HEK293T (cell line): Measurements from ENCODE around the gene DUSP5.

Experiments used
- ARNT ChIP-seq: fragments of 450-650 bp; IDR thresholded peaks from 2 replicates; pipeline ENCODE4 v1.6.1; 2017; ENCODE audit warnings: mild to moderate bottlenecking
- CTBP1 ChIP-seq: fragments of 450-650 bp; IDR thresholded peaks from 2 replicates; pipeline ENCODE4 v1.6.1; 2016; ENCODE audit warnings: borderline replicate concordance
- ELF4 ChIP-seq: fragments of 450-650 bp; IDR thresholded peaks from 2 replicates; pipeline ENCODE4 v1.6.1; 2017; ENCODE audit warnings: antibody characterized with exemption
- FOXA1 ChIP-seq: fragments of 450-650 bp; IDR thresholded peaks from 2 replicates; pipeline ENCODE4 v1.6.1; 2016; ENCODE audit warnings: mild to moderate bottlenecking
- HDGF ChIP-seq: fragments of 450-650 bp; IDR thresholded peaks from 2 replicates; pipeline ENCODE4 v1.6.1; 2017; ENCODE audit warnings: antibody characterized with exemption, borderline replicate concordance
- NFRKB ChIP-seq: fragments of 450-650 bp; IDR thresholded peaks from 2 replicates; pipeline ENCODE4 v1.6.1; 2016; ENCODE audit warnings: mild to moderate bottlenecking, moderate library complexity
- SP1 ChIP-seq: fragments of 450-650 bp; IDR thresholded peaks from 2 replicates; pipeline ENCODE4 v1.6.1; 2017
- SUZ12 ChIP-seq: fragments of 450-650 bp; IDR thresholded peaks from 2 replicates; pipeline ENCODE4 v1.6.1; 2016; ENCODE audit warnings: mild to moderate bottlenecking
- ZNF384 ChIP-seq: fragments of 450-650 bp; IDR thresholded peaks from 2 replicates; pipeline ENCODE4 v1.6.1; 2016
- TF ChIP-seq, protein P1 (sequence below): fragments of 450-650 bp; IDR thresholded peaks from 2 replicates; pipeline ENCODE4 v1.6.1; 2016

DNA sequence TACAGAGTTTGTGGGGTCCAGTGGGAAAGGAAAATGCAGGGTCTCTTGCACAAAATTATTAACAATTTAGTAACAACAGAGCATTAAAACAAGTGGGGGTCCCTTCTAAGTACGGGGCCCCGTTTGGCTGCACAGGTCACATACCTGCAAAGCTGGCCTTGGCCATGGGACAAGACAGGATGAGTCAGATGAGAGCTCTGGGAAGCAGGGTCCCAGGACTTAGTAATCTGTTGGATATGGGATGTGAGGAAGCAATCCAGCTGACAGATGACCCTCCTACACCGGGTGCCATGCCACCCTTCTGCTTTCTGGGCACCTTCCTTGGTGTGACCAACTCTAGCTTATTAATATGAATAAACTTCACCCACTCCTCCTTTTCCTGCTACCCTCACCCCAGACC is 3.2 kb upstream of the DUSP5 start:
- TF ChIP-seq CTBP1 (no peak), SP1 (no peak), SUZ12 (no peak), HDGF (no peak), ARNT (no peak), FOXA1 (no peak), ELF4 (no peak), NFRKB (no peak), ZNF384 (no peak)
- TF ChIP-seq, protein P1, sequence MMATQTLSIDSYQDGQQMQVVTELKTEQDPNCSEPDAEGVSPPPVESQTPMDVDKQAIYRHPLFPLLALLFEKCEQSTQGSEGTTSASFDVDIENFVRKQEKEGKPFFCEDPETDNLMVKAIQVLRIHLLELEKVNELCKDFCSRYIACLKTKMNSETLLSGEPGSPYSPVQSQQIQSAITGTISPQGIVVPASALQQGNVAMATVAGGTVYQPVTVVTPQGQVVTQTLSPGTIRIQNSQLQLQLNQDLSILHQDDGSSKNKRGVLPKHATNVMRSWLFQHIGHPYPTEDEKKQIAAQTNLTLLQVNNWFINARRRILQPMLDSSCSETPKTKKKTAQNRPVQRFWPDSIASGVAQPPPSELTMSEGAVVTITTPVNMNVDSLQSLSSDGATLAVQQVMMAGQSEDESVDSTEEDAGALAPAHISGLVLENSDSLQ = no peak
